ENCODE results near the gene SLC39A11. TPM values are rescaled to one million over a fixed set of nuclear protein-coding genes. Genes with fewer than 3 reads are reported as not detected.
A peak's percentile ranks its signal among the peaks of the same experiment; 100 is the strongest.

The SLC39A11 gene
- total and polyA plus RNA-seq, 2 of the 13 experiments (the other 11 are each of a cell fraction or from before 2014, with no cell fraction given): 17.2 to 31.5 TPM

GRCh38 chr17:73068322-73069153, 23.9 kb downstream of the SLC39A11 start (continued):
- no peak for TF ChIP-seq PBX3 (CRISPR knock-in tag; IDR thresholded peaks at IDR 0.05; ENCODE audit: borderline replicate concordance)
- TF ChIP-seq ZNF333 (CRISPR knock-in tag; IDR thresholded peaks at IDR 0.05; ENCODE audit: borderline replicate concordance): no peak
- peak; percentile 70 for TF ChIP-seq MED1 (CRISPR knock-in tag; IDR thresholded peaks at IDR 0.05)
- no peak for TF ChIP-seq ZNF652 (CRISPR knock-in tag; IDR thresholded peaks at IDR 0.05; ENCODE audit: borderline replicate concordance, low read depth)
- TF ChIP-seq HNRNPK (IDR thresholded peaks at IDR 0.05; ENCODE audit: low read depth, low read length, poor library complexity, severe bottlenecking): no peak
- peak; percentile 51 for TF ChIP-seq SMC3 (IDR thresholded peaks at IDR 0.05; ENCODE audit: low read length)
- TF ChIP-seq ZNF607 (CRISPR knock-in tag; IDR thresholded peaks at IDR 0.05; ENCODE audit: borderline replicate concordance): no peak
- no peak; the same call in 1 of the 2 replicates for TF ChIP-seq SAFB2 (CRISPR knock-in tag; IDR thresholded peaks at IDR 0.05; ENCODE audit: borderline replicate concordance, low read depth)
- peak; percentile 58 for TF ChIP-seq KDM4B (CRISPR knock-in tag; IDR thresholded peaks at IDR 0.05)
- peak; percentile 27; the same call in 1 of the 2 replicates for TF ChIP-seq HMG20A (CRISPR knock-in tag; IDR thresholded peaks at IDR 0.05; ENCODE audit: borderline replicate concordance)
- TF ChIP-seq ZNF484 (CRISPR knock-in tag; IDR thresholded peaks at IDR 0.05; ENCODE audit: borderline replicate concordance, low read depth): no peak
- TF ChIP-seq ARID3A (IDR thresholded peaks at IDR 0.05; ENCODE audit: low read depth, low read length): peak; percentile 57; the same call in 1 of the 2 replicates
- TF ChIP-seq JUNB (CRISPR knock-in tag; IDR thresholded peaks at IDR 0.05; ENCODE audit: borderline replicate concordance): no peak
- TF ChIP-seq ETV6 (CRISPR knock-in tag; conservative IDR thresholded peaks at IDR 0.05): no peak
- TF ChIP-seq ZBTB4 (CRISPR knock-in tag; IDR thresholded peaks at IDR 0.05; ENCODE audit: borderline replicate concordance): 0 out of 2 replicates have a peak, but pooled peaks have one; percentile 41
- TF ChIP-seq CEBPG (CRISPR knock-in tag; IDR thresholded peaks at IDR 0.05): peak; percentile 67
- peak; percentile 42; the same call in 1 of the 2 replicates for TF ChIP-seq KDM2A (CRISPR knock-in tag; IDR thresholded peaks at IDR 0.05; ENCODE audit: borderline replicate concordance, low read depth)
- TF ChIP-seq ZNF704 (CRISPR knock-in tag; IDR thresholded peaks at IDR 0.05; ENCODE audit: borderline replicate concordance): no peak
- TF ChIP-seq TOE1 (CRISPR knock-in tag; IDR thresholded peaks at IDR 0.05): no peak
- TF ChIP-seq CBX2 (IDR thresholded peaks at IDR 0.05; ENCODE audit: low read depth, low read length): no peak
- no peak for TF ChIP-seq CBX2 (CRISPR knock-in tag; IDR thresholded peaks at IDR 0.05; ENCODE audit: low read depth)
- TF ChIP-seq MED8 (CRISPR knock-in tag; IDR thresholded peaks at IDR 0.05; ENCODE audit: insufficient replicate concordance): no peak

Data from HepG2 (cell line).